Liver (tissue), 3 donors: ENCODE measurements around the gene WDR49.

ENCODE experiments used
- CTCF ChIP-seq: fragments of 150-350 bp; IDR thresholded peaks from 2 replicates; pipeline ENCODE4 v1.5.1; 2017; ENCODE audit warnings: improper control_type of control experiment, low read depth, low read length; ENCODE audit not compliant: missing input control
- JUND ChIP-seq, 2 donors: IDR thresholded peaks; 2 replicates each; pipeline ENCODE4 v1.6.1; 2016; ENCODE audit warnings: antibody characterized with exemption in 2 of 2
- REST ChIP-seq: IDR thresholded peaks from 2 replicates; pipeline ENCODE4 v1.6.1; 2016; ENCODE audit warnings: antibody characterized with exemption, mild to moderate bottlenecking
- TAF1 ChIP-seq: conservative IDR thresholded peaks from 2 replicates; pipeline ENCODE4 v1.6.1; 2016; ENCODE audit warnings: antibody characterized with exemption, mild to moderate bottlenecking
- donor health status: healthy.
- donor health status: healthy.

- TF ChIP-seq TAF1 (no peak), REST (no peak), CTCF (no peak), JUND (IDR thresholded peaks at IDR 0.05) (no peak)
Measured at GRCh38 chr3:167565489-167565888, 88.3 kb downstream of the WDR49 start.
